Ascending aorta (tissue), 2 donors: ENCODE results near the gene TYW1. TPM values are rescaled to one million over a fixed set of nuclear protein-coding genes. Genes with fewer than 3 reads are reported as not detected.
"Not testable (repeated sequence)": the region's sequence is repeated elsewhere in the genome, so short reads cannot be mapped to it uniquely, and the experiment has no call there.

Source experiments
- DNase-seq, 2 donors: peaks; one replicate each; pipeline ENCODE4 v3.0.0-alpha.2; 2019; ENCODE audit warnings: low spot score in 2 of 2
- H3K27ac ChIP-seq, 2 donors: fragments of 200-600 bp; sonication (generic); one replicate each; pipeline ENCODE4 v1.5.1; 2016 to 2017; ENCODE audit warnings: mild to moderate bottlenecking in 1 of 2
- H3K27me3 ChIP-seq: fragments of 200-600 bp; sonication (generic); one replicate; pipeline ENCODE4 v1.5.1; 2017
- H3K36me3 ChIP-seq, 2 donors: fragments of 200-600 bp; sonication (generic); one replicate each; pipeline ENCODE4 v1.5.1; 2016
- H3K4me1 ChIP-seq, 2 donors: fragments of 200-600 bp; sonication (generic); one replicate each; pipeline ENCODE4 v1.5.1; 2016 to 2017; ENCODE audit warnings: mild to moderate bottlenecking in 1 of 2
- H3K4me3 ChIP-seq, 2 donors: fragments of 200-600 bp; sonication (generic); one replicate each; pipeline ENCODE4 v1.5.1; 2016 to 2017; ENCODE audit warnings: mild to moderate bottlenecking in 1 of 2
- H3K9me3 ChIP-seq, 2 donors: fragments of 200-600 bp; sonication (generic); one replicate each; pipeline ENCODE4 v1.5.1; 2016
- CTCF ChIP-seq, 3 experiments: fragments of 200-600 bp in 2 of 3; fragments of 450-650 bp in 1 of 3; sonication (generic) in 2 of 3; IDR thresholded peaks; one replicate each; pipeline ENCODE4 v1.5.1; 2016 to 2019; ENCODE audit warnings: antibody characterized with exemption in 3 of 3, mild to moderate bottlenecking in 1 of 3, moderate library complexity in 1 of 3
- intact Hi-C: fragments of 100-400 bp; cut with DNase I; formaldehyde crosslinking; loops from one replicate; pipeline ENCODE4 v1.15.1; 2023
- total RNA-seq: library from RNA; depleted of rRNA; stranded (reverse); fragments of >200 nt; gene quantifications from one replicate; pipeline ENCODE4 v1.1.0, GENCODE V29; 2016

TYW1 gene
- total RNA-seq, 1 donor from 2014 or later = 2.1 TPM

- H3K9me3 ChIP-seq, H3K4me3 ChIP-seq, intact Hi-C loops, H3K27me3 ChIP-seq, H3K36me3 ChIP-seq, DNase-seq, H3K4me1 ChIP-seq, H3K27ac ChIP-seq: not testable (repeated sequence)
Observed at GRCh38 chr7:67139876-67140275, 143.2 kb downstream of the TYW1 start.

- intact Hi-C loops, H3K27me3 ChIP-seq, H3K36me3 ChIP-seq, DNase-seq, H3K4me3 ChIP-seq, H3K4me1 ChIP-seq, H3K9me3 ChIP-seq, H3K27ac ChIP-seq: not testable (repeated sequence)
Observed at GRCh38 chr7:67141001-67141400, 144.4 kb downstream of the TYW1 start.

- DNase-seq, H3K27ac ChIP-seq, H3K9me3 ChIP-seq, H3K4me3 ChIP-seq, H3K4me1 ChIP-seq, H3K36me3 ChIP-seq, intact Hi-C loops, H3K27me3 ChIP-seq: not testable (repeated sequence)
Observed at GRCh38 chr7:67143091-67143786, 146.6 kb downstream of the TYW1 start.

DNA sequence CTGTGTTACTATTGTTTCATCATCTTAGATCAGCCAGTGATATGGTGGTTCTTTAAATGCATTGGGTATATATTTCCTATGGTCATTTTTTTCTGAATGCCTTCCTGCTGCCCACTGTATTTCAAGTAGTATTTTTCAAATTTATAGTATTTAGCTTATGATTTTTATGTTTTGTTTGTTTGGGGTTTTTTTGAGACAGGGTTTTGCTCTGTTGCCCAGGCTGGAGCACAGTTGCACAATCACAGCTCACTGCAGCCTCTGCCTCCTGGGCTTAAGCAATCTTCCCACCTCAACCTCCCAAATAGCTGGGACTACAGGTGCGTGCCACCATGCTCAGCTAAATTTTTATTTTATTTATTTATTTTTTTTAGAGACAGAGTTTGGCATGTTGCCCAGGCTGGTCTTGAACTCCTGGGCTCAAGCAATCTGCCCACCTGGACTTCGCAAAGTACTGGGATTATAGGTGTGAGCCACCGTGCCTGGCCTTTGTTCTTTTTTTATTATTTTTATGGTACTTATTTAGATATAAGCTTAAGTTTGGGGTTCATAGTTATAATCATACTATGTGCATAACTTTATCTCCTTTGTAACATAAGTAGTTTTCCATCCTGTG is 149.1 kb downstream of the TYW1 start:
- H3K9me3 ChIP-seq, H3K27me3 ChIP-seq, H3K27ac ChIP-seq, H3K36me3 ChIP-seq, H3K4me3 ChIP-seq, intact Hi-C loops, H3K4me1 ChIP-seq, DNase-seq: not testable (repeated sequence)

- DNase-seq, H3K9me3 ChIP-seq, H3K4me3 ChIP-seq: not testable (repeated sequence)
Observed at GRCh38 chr7:67149131-67149530, 152.5 kb downstream of the TYW1 start.

DNA sequence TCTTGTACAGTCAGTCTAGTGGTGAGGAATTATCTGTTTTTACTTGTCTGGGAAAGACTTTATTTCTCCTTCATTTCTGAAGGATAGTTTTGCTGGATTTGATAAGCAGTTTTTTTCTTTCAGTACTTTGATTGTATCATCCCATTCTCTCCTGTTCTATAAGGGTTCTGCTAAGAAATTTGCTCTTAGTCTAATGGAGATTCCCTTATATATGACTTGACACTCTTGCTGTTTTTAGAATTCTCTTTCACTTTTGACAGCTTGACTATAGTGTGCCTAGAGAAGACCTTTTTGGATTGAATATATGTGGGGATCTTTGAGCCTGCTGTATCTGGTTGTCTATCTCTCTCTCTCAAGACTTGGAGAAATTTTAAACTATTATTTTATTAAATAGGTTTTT is 157.7 kb downstream of the TYW1 start:
- H3K4me1 ChIP-seq, H3K4me3 ChIP-seq, H3K9me3 ChIP-seq, intact Hi-C loops, H3K27ac ChIP-seq, DNase-seq, H3K27me3 ChIP-seq: not testable (repeated sequence)
- peaks cover 0 to 19% of the 10 kb centered on the region in 2 donors for H3K36me3 ChIP-seq

More at GRCh38 chr7:67149131-67149530, 152.5 kb downstream of the TYW1 start:
- intact Hi-C loops, H3K27me3 ChIP-seq, H3K4me1 ChIP-seq, H3K27ac ChIP-seq: not testable (repeated sequence)
- H3K36me3 ChIP-seq = peaks cover 0 to 12% of the 10 kb centered on the region in 2 donors

- H3K4me1 ChIP-seq, H3K9me3 ChIP-seq, H3K4me3 ChIP-seq, intact Hi-C loops, H3K27ac ChIP-seq, DNase-seq, H3K27me3 ChIP-seq: not testable (repeated sequence)
- H3K36me3 ChIP-seq = peaks cover 0 to 19% of the 10 kb centered on the region in 2 donors
Observed at GRCh38 chr7:67156064-67156463, 159.4 kb downstream of the TYW1 start.

GRCh38 chr7:67163285-67163684 is 166.7 kb downstream of the TYW1 start:
- intact Hi-C loops, H3K27ac ChIP-seq, H3K9me3 ChIP-seq, H3K36me3 ChIP-seq, H3K4me3 ChIP-seq, DNase-seq, H3K27me3 ChIP-seq, H3K4me1 ChIP-seq: not testable (repeated sequence)

DNA sequence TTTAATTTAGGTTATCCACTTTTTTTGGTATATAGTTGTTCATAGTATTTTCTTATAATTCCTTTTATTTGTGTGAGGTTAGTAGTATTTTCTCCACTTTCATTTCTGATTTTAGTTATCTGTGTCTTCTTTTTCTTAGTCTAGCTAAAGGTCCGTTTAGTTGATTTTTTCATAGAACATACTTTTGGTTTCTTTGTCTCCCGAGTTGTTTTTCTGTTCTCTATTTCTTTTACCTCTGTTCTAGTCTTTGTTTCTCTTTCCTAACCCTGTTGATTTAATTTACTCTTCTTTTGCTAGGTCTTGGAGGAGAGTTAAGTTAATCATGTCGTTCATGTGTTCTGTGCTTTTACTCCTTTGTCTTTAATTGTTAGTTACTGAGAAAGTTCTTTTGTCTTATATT is 174.5 kb downstream of the TYW1 start:
- H3K36me3 ChIP-seq, H3K9me3 ChIP-seq, intact Hi-C loops: not testable (repeated sequence)

DNA sequence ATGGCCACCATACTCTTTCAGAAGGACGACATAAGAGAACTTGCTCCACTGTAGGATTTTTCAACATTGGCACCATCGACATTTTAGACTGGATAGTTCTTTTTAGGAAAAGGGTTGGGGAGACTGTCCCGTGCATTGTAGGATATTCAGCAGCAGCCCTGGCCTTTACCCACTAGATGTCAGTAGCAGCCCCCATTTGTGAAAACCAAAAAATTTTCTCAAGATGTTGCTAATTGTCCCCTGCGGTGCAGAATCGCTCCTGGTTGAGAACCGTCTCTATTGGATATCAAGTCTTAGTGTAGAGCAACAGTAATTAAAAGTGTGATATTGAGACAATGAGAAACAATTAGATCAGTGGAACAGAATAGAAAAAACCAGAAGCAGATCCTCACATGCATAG is 180.1 kb downstream of the TYW1 start:
- DNase-seq, H3K36me3 ChIP-seq, H3K27ac ChIP-seq, H3K4me3 ChIP-seq, H3K27me3 ChIP-seq, H3K9me3 ChIP-seq, H3K4me1 ChIP-seq, intact Hi-C loops: not testable (repeated sequence)
- peak in 1 of 3 experiments; percentile 10 for TF ChIP-seq CTCF (IDR thresholded peaks at IDR 0.05)

More for the DNA sequence above, 174.5 kb downstream of the TYW1 start:
- H3K27me3 ChIP-seq, H3K27ac ChIP-seq, H3K4me1 ChIP-seq, DNase-seq, H3K4me3 ChIP-seq: not testable (repeated sequence)

GRCh38 chr7:67178915-67179688 is 182.5 kb downstream of the TYW1 start:
- H3K27ac ChIP-seq, H3K27me3 ChIP-seq, H3K4me1 ChIP-seq, intact Hi-C loops, DNase-seq, H3K4me3 ChIP-seq, H3K36me3 ChIP-seq, H3K9me3 ChIP-seq: not testable (repeated sequence)

DNA sequence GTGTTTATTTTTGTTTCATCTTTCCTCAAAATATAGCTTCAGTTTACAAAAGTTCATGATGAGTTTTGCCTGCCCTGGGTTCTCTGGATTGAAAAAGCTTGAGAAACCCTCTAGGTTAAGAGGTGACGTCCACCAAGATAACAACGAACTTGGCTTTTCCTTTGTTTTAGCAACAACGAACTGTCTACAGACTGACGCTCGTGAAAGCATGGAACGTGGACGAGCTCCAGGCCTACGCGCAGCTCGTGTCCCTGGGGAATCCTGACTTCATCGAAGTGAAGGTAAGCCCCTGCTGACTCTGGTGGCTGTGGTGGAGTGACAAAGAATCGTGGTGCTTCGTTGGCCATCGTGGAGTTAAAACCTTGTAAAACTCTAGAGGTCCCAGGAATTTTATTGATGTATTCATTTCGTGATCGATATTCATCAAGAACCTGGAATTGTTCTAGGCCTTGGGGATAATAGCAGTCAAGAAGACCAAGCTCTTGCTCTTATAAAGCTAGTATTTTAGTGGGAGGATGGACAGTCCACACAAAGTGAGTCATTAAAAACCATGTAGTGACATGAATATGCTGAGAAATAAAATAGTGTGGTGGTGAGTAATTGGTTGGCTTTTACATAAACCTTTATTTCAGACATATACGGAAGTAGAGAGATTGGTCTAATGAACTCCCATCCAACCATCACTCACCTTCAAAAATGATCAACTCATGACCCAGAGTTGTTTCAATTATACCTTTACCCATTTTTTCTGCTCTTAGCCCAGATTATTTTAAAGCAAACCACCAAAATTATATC is 186.5 kb downstream of the TYW1 start:
- H3K4me3 ChIP-seq, H3K4me1 ChIP-seq, H3K27ac ChIP-seq, H3K36me3 ChIP-seq, H3K27me3 ChIP-seq, DNase-seq, H3K9me3 ChIP-seq, intact Hi-C loops: not testable (repeated sequence)
